CD4-positive, alpha-beta T cell (primary cell): ENCODE results near the gene MLIP. TPM values are rescaled to one million over a fixed set of nuclear protein-coding genes. Genes with fewer than 3 reads are reported as not detected.

Experiments
- ATAC-seq: fragments of 200-7000 bp; cut with Tn5 transposase; one replicate; pipeline ENCODE4 v1.10.0; 2022; ENCODE audit warnings: mild to moderate bottlenecking; ENCODE audit not compliant: poor library complexity
- CTCF ChIA-PET: fragments of 350-600 bp; sonication (Branson Sonifier 250); formaldehyde crosslinking; loops from one replicate; lab custom pipeline; 2021; ENCODE audit warnings: antibody characterized with exemption, inconsistent platforms; lab: Charles Lee
- POLR2A ChIA-PET: fragments of 350-600 bp; sonication (Branson Sonifier 250); formaldehyde crosslinking; loops from one replicate; lab custom pipeline; 2021; ENCODE audit warnings: antibody characterized with exemption, inconsistent platforms; lab: Charles Lee
- DNase-seq, 14 experiments: peaks; one replicate each; pipeline ENCODE4 v3.0.0-alpha.2; 2013 to 2020; ENCODE audit warnings: mixed read lengths in 2 of 14
- H3K27ac ChIP-seq, 2 donors: one replicate each; pipeline versions ENCODE4 v1.5.1 to v1.7.0; 2013; ENCODE audit warnings: low read length in 2 of 2, low read depth in 1 of 2, mild to moderate bottlenecking in 1 of 2
- H3K27me3 ChIP-seq, 2 experiments: 1 replicate in 1 of 2; 2 replicates in 1 of 2; pipeline versions ENCODE4 v1.6.1 to v1.7.0; 2013; ENCODE audit warnings: low read length in 2 of 2, control low read depth in 1 of 2, mild to moderate bottlenecking in 1 of 2, moderate library complexity in 1 of 2; ENCODE audit not compliant: insufficient read depth in 2 of 2, control insufficient read depth in 1 of 2
- H3K36me3 ChIP-seq: one replicate; pipeline ENCODE4 v1.6.1; 2013; ENCODE audit warnings: low read length, control low read depth; ENCODE audit not compliant: insufficient read depth
- H3K4me1 ChIP-seq: one replicate; pipeline ENCODE4 v1.6.1; 2013; ENCODE audit warnings: low read length, control low read depth; ENCODE audit not compliant: insufficient read depth
- H3K4me3 ChIP-seq: one replicate; pipeline ENCODE4 v1.5.1; 2013; ENCODE audit warnings: mild to moderate bottlenecking, low read length, moderate library complexity
- H3K9me3 ChIP-seq, 2 experiments: 1 replicate in 1 of 2; 2 replicates in 1 of 2; pipeline versions ENCODE4 v1.6.1 to v1.7.0; 2013; ENCODE audit warnings: low read length in 2 of 2, mild to moderate bottlenecking in 2 of 2, control low read depth in 1 of 2, moderate library complexity in 1 of 2; ENCODE audit not compliant: control insufficient read depth in 1 of 2, insufficient read depth in 1 of 2
- H3K27ac Mint-ChIP-seq: one replicate; pipeline ENCODE4 v1.8.0; 2020; ENCODE audit warnings: mixed read lengths
- H3K27me3 Mint-ChIP-seq: one replicate; pipeline ENCODE4 v1.8.0; 2021; ENCODE audit warnings: mixed read lengths
- H3K36me3 Mint-ChIP-seq: one replicate; pipeline ENCODE4 v1.8.0; 2021; ENCODE audit warnings: low read depth, mixed read lengths
- H3K4me1 Mint-ChIP-seq: one replicate; pipeline ENCODE4 v1.8.0; 2021; ENCODE audit warnings: low read depth, mixed read lengths
- H3K4me3 Mint-ChIP-seq: one replicate; pipeline ENCODE4 v1.8.0; 2020; ENCODE audit warnings: mild to moderate bottlenecking, mixed read lengths
- H3K9me3 Mint-ChIP-seq: one replicate; pipeline ENCODE4 v1.8.0; 2020; ENCODE audit warnings: mixed read lengths
- intact Hi-C, 2 experiments: fragments of 100-400 bp; cut with DNase I in 1 of 2; cut with micrococcal nuclease in 1 of 2; formaldehyde crosslinking; loops; one replicate each; pipeline versions ENCODE4 v1.15.1 to v1.9.0; 2023 to 2025; cut with DNase I, micrococcal nuclease
- total RNA-seq, 174 experiments: library from RNA in 2 of 174; stranded (reverse) in 2 of 174; gene quantifications; one replicate each; pipeline ENCODE4 v1.2.3 and lab custom pipeline; 2021 to 2026
- TF ChIP-seq, protein P1 (sequence below): fragments of 200-600 bp; IDR thresholded peaks from one replicate; pipeline ENCODE4 v1.8.0; 2022; ENCODE audit warnings: antibody characterized with exemption, mild to moderate bottlenecking

Gene MLIP
- total RNA-seq, 2 experiments from 2014 or later, result not detected

DNA sequence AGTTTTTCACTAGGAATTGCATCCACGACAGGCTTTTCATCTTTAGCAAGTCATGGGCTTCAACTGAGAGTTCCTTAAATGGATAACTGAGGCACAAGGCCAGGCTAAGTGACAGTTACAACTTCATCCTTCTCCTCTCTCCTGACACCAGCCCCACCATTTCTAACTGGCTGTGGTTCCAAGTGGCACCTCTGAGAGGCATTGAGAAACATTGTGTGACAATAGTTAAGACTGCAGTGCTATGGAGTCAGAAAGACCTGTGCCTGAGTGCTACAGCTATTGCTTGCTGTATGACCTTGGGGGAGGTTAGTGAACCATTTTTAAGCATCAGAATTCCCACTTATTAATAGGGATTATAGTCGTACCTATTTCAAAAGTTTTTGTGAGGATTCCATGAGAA is 26.2 kb upstream of the MLIP start:
- intact Hi-C loops, result no loop called here
- Mint-ChIP-seq H3K27ac (no peak overlapping the region), H3K27me3 (no peaks in the 10 kb centered on the region), H3K36me3 (no peaks in the 10 kb centered on the region), H3K4me1 (no peaks in the 10 kb centered on the region), H3K9me3 (no peaks in the 10 kb centered on the region), H3K4me3 (no peak overlapping the region)
- H3K27ac ChIP-seq, result no peak overlapping the region
- TF ChIP-seq, protein P1, sequence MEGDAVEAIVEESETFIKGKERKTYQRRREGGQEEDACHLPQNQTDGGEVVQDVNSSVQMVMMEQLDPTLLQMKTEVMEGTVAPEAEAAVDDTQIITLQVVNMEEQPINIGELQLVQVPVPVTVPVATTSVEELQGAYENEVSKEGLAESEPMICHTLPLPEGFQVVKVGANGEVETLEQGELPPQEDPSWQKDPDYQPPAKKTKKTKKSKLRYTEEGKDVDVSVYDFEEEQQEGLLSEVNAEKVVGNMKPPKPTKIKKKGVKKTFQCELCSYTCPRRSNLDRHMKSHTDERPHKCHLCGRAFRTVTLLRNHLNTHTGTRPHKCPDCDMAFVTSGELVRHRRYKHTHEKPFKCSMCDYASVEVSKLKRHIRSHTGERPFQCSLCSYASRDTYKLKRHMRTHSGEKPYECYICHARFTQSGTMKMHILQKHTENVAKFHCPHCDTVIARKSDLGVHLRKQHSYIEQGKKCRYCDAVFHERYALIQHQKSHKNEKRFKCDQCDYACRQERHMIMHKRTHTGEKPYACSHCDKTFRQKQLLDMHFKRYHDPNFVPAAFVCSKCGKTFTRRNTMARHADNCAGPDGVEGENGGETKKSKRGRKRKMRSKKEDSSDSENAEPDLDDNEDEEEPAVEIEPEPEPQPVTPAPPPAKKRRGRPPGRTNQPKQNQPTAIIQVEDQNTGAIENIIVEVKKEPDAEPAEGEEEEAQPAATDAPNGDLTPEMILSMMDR, result no peak
- DNase-seq, result no peak
- POLR2A ChIA-PET, result interaction anchor here (0.5 kb wide), 1 partner anchor 1102 kb away, joined by 3 read pairs; no protein-coding TSS in a partner anchor
- no peak for ATAC-seq
- H3K9me3 ChIP-seq, result no peaks in the 10 kb centered on the region
- no peaks in the 10 kb centered on the region for H3K4me1 ChIP-seq
- no peaks in the 10 kb centered on the region for H3K27me3 ChIP-seq
- CTCF ChIA-PET, result no interaction called here
- no peak overlapping the region for H3K4me3 ChIP-seq
- H3K36me3 ChIP-seq, result no peaks in the 10 kb centered on the region

DNA sequence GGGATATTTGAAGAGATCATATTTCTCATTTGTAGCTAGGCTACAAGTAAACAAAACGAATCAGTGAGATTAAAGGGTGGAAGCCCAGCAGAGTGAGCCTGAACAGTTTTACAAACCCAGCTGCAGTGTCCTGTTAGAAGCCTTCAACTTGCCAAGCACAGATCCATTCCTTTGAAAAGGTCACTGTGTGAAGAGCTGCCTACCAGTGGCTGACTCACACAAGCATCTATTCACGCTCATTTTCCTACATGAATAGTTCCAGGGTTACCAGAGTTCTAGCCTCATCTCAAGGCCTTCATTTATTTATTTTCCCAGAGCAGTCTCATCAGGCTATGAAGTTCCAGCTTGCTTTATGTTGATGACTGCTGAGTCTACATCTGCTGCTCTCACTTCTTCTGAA is 25.7 kb upstream of the MLIP start:
- H3K4me3 ChIP-seq, result no peak overlapping the region
- no peaks in the 10 kb centered on the region for H3K4me1 Mint-ChIP-seq
- CTCF ChIA-PET, result no interaction called here
- no peak overlapping the region for H3K27ac Mint-ChIP-seq
- H3K27me3 Mint-ChIP-seq, result peaks cover 4% of the 10 kb centered on the region
- no peaks in the 10 kb centered on the region for H3K9me3 ChIP-seq
- POLR2A ChIA-PET, result interaction anchor here (0.5 kb wide), 1 partner anchor 1102 kb away, joined by 3 read pairs; no protein-coding TSS in a partner anchor
- DNase-seq (no peak), ATAC-seq (no peak)
- no peak overlapping the region for H3K27ac ChIP-seq
- no peaks in the 10 kb centered on the region for H3K27me3 ChIP-seq
- TF ChIP-seq, protein P1, result no peak
- H3K9me3 Mint-ChIP-seq, result no peaks in the 10 kb centered on the region
- no peaks in the 10 kb centered on the region for H3K36me3 Mint-ChIP-seq
- H3K36me3 ChIP-seq, result no peaks in the 10 kb centered on the region
- H3K4me3 Mint-ChIP-seq, result no peak overlapping the region
- H3K4me1 ChIP-seq, result no peaks in the 10 kb centered on the region
- intact Hi-C loops, result no loop called here

DNA sequence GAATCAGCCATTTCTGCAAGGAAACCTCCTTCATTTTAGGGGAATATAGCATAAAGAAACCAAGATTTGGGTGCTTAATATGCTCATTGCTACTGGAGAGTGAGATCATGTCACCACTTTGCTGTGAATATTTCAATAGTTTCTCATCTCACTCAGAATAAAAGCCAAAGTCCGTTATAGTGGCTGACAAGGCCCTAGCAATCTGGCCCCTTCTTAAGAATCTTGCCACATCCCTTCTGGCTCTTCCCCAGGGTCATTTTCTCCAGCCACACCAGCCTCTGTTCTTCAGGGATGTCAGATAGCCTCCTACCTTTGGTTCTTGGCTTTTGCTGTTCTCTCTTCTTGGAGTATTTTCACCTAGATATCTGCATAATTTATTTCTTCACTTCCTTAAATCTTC is 24.8 kb upstream of the MLIP start:
- TF ChIP-seq, protein P1, result no peak
- no peak for DNase-seq
- no peaks in the 10 kb centered on the region for H3K9me3 ChIP-seq
- Mint-ChIP-seq H3K36me3 (no peaks in the 10 kb centered on the region), H3K27ac (no peak overlapping the region), H3K4me3 (no peak overlapping the region), H3K4me1 (no peaks in the 10 kb centered on the region), H3K27me3 (peaks cover 6% of the 10 kb centered on the region), H3K9me3 (no peaks in the 10 kb centered on the region)
- ChIA-PET POLR2A (no interaction called here), CTCF (no interaction called here)
- intact Hi-C loops, result no loop called here
- H3K36me3 ChIP-seq, result no peaks in the 10 kb centered on the region
- H3K27ac ChIP-seq, result no peak overlapping the region
- no peaks in the 10 kb centered on the region for H3K4me1 ChIP-seq
- no peak overlapping the region for H3K4me3 ChIP-seq
- no peaks in the 10 kb centered on the region for H3K27me3 ChIP-seq
- ATAC-seq, result no peak
